OCI-LY7 (cell line): ENCODE data around the gene FADS3. TPM values are rescaled to one million over a fixed set of nuclear protein-coding genes. Genes with fewer than 3 reads are reported as not detected.

Source experiments
- BruUV-seq: library from RNA; stranded (reverse); fragments of 400-500 nt; replicated peaks from 2 replicates; lab custom pipeline; 2021; lab: Mats Ljungman, UMichigan
- CTCF ChIA-PET: fragments of 300-600 bp; sonication (Branson Sonifier 250); formaldehyde crosslinking; loops from one replicate; lab custom pipeline; 2022; ENCODE audit warnings: antibody characterized with exemption; ENCODE audit not compliant: unreplicated experiment; lab: Charles Lee
- POLR2A ChIA-PET: fragments of 300-600 bp; sonication (Branson Sonifier 250); formaldehyde crosslinking; loops from one replicate; lab custom pipeline; 2022; ENCODE audit warnings: antibody characterized with exemption; lab: Charles Lee
- DNase-seq: peaks from one replicate; pipeline ENCODE4 v3.0.0-alpha.2; 2015; ENCODE audit warnings: low spot score
- H2AFZ ChIP-seq: fragments of 200-600 bp; sonication (generic), shearing (Covaris generic); 2 replicates; pipeline ENCODE4 v1.6.1; 2014; ENCODE audit warnings: mild to moderate bottlenecking, antibody characterized with exemption, low read length, moderate library complexity
- H3K27ac ChIP-seq: fragments of 200-600 bp; sonication (generic); 2 replicates; pipeline ENCODE4 v1.5.1; 2014; ENCODE audit warnings: mixed run types, low read depth, mild to moderate bottlenecking, moderate library complexity, low read length, inconsistent platforms; ENCODE audit not compliant: poor library complexity, severe bottlenecking
- H3K36me3 ChIP-seq: fragments of 200-600 bp; sonication (generic); 2 replicates; pipeline ENCODE4 v1.6.1; 2014; ENCODE audit warnings: mild to moderate bottlenecking, antibody characterized with exemption, low read length, moderate library complexity, mixed read lengths; ENCODE audit not compliant: insufficient read depth
- H3K4me1 ChIP-seq: fragments of 200-600 bp; sonication (generic); 2 replicates; pipeline ENCODE4 v1.5.1; 2014; ENCODE audit warnings: mild to moderate bottlenecking, low read length; ENCODE audit not compliant: insufficient read depth, poor library complexity, severe bottlenecking
- H3K4me2 ChIP-seq: fragments of 200-600 bp; sonication (generic); 2 replicates; pipeline ENCODE4 v1.6.1; 2014; ENCODE audit warnings: mild to moderate bottlenecking, low read length
- H3K4me3 ChIP-seq: fragments of 200-600 bp; sonication (generic); 2 replicates; pipeline ENCODE4 v1.5.1; 2014; ENCODE audit warnings: mild to moderate bottlenecking, low read depth, low read length; ENCODE audit not compliant: poor library complexity, severe bottlenecking
- H3K79me2 ChIP-seq: fragments of 200-600 bp; sonication (generic); 2 replicates; pipeline ENCODE4 v1.6.1; 2016; ENCODE audit warnings: low read depth, mild to moderate bottlenecking, low read length, moderate library complexity, mixed read lengths; ENCODE audit not compliant: insufficient read depth
- H3K9me2 ChIP-seq: fragments of 200-600 bp; sonication (generic); 2 replicates; pipeline ENCODE4 v1.6.1; 2016; ENCODE audit warnings: mild to moderate bottlenecking, low read length, mixed read lengths; ENCODE audit not compliant: insufficient read depth
- H3K9me3 ChIP-seq: fragments of 200-600 bp; sonication (generic); 2 replicates; pipeline ENCODE4 v1.6.1; 2014; ENCODE audit warnings: mild to moderate bottlenecking, mixed run types, low read length, mixed read lengths
- H4K20me1 ChIP-seq: fragments of 200-600 bp; sonication (generic); 2 replicates; pipeline ENCODE4 v1.6.1; 2014; ENCODE audit warnings: mild to moderate bottlenecking, antibody characterized with exemption, low read length, moderate library complexity, mixed read lengths; ENCODE audit not compliant: insufficient read depth
- EZH2phosphoT487 ChIP-seq: fragments of 200-600 bp; sonication (generic); IDR thresholded peaks from 2 replicates; pipeline ENCODE4 v1.6.1; 2018; ENCODE audit warnings: low read depth, borderline replicate concordance, mild to moderate bottlenecking, mixed run types, antibody characterized with exemption, low read length, moderate library complexity, mixed read lengths
- intact Hi-C: fragments of 100-400 bp; cut with micrococcal nuclease; formaldehyde crosslinking; loops from one replicate; pipeline ENCODE4 v1.10.0; 2022; ENCODE audit not compliant: unreplicated experiment
- total RNA-seq, 2 experiments: library from RNA; depleted of rRNA in 1 of 2; stranded (reverse); fragments of >200 nt in 1 of 2; shearing (Covaris generic) in 1 of 2; gene quantifications; 2 replicates each; pipeline ENCODE4 v1.2.3, GENCODE V29; 2014 to 2022
- TF ChIP-seq, protein P1 (sequence below): fragments of 200-600 bp; sonication (generic); conservative IDR thresholded peaks from 2 replicates; pipeline ENCODE4 v1.5.1; 2014; ENCODE audit warnings: mild to moderate bottlenecking, antibody characterized with exemption, low read length, moderate library complexity, mixed read lengths

Gene FADS3
- total RNA-seq, 2 experiments from 2014 or later: 103 to 191 TPM

DNA sequence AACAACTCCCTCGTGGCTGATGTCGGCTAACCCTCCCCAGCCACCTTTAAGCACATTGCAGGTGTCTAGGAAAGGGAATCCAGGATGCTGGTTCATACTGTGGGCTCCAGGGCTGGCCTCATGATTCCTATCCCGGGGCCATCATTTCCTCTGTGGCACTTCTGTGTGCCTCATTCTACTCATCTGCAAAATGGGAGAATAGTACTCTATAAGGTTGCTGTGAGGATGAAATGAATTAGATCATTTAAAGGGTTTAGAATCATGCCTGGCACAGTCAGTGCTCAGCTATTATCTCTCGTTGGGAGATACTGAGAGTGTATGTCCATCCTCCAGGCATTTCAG, 4.3 kb upstream of the FADS3 start:
- H2AFZ ChIP-seq: no peak overlapping the region
- H3K9me2 ChIP-seq: no peaks in the 10 kb centered on the region
- no peak overlapping the region for H3K27ac ChIP-seq
- no peak for DNase-seq
- no TSS peak for BruUV-seq
- H3K4me1 ChIP-seq: peaks cover 35% of the 10 kb centered on the region
- no peaks in the 10 kb centered on the region for H3K9me3 ChIP-seq
- no peak overlapping the region for H3K4me2 ChIP-seq
- no peaks in the 10 kb centered on the region for H4K20me1 ChIP-seq
- H3K4me3 ChIP-seq: no peak overlapping the region
- no peaks in the 10 kb centered on the region for H3K79me2 ChIP-seq
- CTCF ChIA-PET: no interaction called here
- intact Hi-C loops: loop anchor here (5.0 kb wide), 2 partner anchors 67 to 212 kb away; no protein-coding TSS in a partner anchor
- no peaks in the 10 kb centered on the region for H3K36me3 ChIP-seq
- no peak for TF ChIP-seq EZH2phosphoT487
- TF ChIP-seq, protein P1, sequence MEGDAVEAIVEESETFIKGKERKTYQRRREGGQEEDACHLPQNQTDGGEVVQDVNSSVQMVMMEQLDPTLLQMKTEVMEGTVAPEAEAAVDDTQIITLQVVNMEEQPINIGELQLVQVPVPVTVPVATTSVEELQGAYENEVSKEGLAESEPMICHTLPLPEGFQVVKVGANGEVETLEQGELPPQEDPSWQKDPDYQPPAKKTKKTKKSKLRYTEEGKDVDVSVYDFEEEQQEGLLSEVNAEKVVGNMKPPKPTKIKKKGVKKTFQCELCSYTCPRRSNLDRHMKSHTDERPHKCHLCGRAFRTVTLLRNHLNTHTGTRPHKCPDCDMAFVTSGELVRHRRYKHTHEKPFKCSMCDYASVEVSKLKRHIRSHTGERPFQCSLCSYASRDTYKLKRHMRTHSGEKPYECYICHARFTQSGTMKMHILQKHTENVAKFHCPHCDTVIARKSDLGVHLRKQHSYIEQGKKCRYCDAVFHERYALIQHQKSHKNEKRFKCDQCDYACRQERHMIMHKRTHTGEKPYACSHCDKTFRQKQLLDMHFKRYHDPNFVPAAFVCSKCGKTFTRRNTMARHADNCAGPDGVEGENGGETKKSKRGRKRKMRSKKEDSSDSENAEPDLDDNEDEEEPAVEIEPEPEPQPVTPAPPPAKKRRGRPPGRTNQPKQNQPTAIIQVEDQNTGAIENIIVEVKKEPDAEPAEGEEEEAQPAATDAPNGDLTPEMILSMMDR: no peak
- POLR2A ChIA-PET: no interaction called here

DNA sequence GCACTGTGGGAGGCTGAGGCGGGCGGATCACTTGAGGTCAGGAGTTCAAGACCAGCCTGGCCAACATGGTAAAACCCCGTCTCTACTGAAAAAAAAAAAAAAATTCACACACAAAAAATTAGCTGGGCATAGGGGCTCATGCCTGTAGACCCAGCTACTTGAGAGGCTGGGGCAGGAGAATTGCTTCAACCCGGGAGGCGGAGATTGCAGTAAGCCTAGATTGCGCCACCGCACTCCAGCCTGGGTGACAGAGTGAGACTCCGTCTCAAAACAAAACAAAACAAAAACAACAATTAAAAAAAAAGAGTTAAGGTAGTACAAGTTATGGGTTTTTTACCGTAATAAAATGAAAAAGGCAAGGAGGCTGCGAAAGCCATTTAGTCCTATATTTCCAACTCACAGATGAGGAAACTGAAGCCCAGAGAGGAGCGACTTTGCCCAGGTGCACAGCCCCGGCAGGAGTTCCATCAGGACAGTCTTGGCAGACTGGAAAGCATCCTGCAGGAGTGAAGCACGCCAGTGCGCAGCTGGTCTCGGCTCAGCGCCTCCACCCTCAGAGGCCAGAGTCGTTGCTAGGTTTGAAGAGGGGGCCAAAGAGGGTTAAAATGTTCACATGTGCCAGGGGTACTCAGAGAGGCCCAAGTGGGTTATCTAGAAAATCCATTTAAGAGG, 3.8 kb upstream of the FADS3 start:
- no peaks in the 10 kb centered on the region for H4K20me1 ChIP-seq
- POLR2A ChIA-PET: interaction anchor here (0.6 kb wide), 1 partner anchor 60 kb away, joined by 3 read pairs; no protein-coding TSS in a partner anchor

DNA sequence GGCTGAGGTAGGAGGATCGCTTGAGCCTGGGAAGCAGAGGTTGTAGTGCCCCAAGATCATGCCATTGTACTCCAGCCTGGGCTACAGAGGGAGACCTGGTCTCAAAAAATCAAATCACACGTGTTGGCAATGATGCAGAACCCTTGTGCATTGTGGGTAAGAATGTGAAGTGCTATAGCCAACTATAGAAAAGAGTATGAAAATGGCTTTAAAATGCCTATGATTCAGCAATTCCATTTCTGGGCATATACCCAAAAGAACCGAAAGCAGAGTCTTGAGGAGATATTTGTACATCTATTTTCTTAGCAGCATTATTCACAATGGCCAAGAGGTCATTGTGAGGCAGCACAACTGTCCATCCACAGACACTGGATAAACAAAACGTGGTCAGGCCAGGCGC, 2.6 kb upstream of the FADS3 start:
- H3K4me1 ChIP-seq: peaks cover 44% of the 10 kb centered on the region
- no peak overlapping the region for H2AFZ ChIP-seq
- no peaks in the 10 kb centered on the region for H3K9me2 ChIP-seq
- intact Hi-C loops: no loop called here
- TF ChIP-seq, protein P1: no peak
- TF ChIP-seq EZH2phosphoT487: no peak
- no TSS peak for BruUV-seq
- no peaks in the 10 kb centered on the region for H4K20me1 ChIP-seq
- no peak overlapping the region for H3K4me3 ChIP-seq
- H3K27ac ChIP-seq: no peak overlapping the region
- no peaks in the 10 kb centered on the region for H3K36me3 ChIP-seq
- H3K9me3 ChIP-seq: no peaks in the 10 kb centered on the region
- no peak overlapping the region for H3K4me2 ChIP-seq
- no peak for DNase-seq
- no peaks in the 10 kb centered on the region for H3K79me2 ChIP-seq
- ChIA-PET POLR2A (no interaction called here), CTCF (no interaction called here)

More for the DNA sequence above, 3.8 kb upstream of the FADS3 start:
- no TSS peak for BruUV-seq
- no peaks in the 10 kb centered on the region for H3K36me3 ChIP-seq
- no peaks in the 10 kb centered on the region for H3K9me2 ChIP-seq
- no peak overlapping the region for H2AFZ ChIP-seq
- H3K4me2 ChIP-seq: no peak overlapping the region
- TF ChIP-seq EZH2phosphoT487: no peak
- TF ChIP-seq, protein P1: no peak
- no peaks in the 10 kb centered on the region for H3K79me2 ChIP-seq
- no peak for DNase-seq
- H3K4me3 ChIP-seq: no peak overlapping the region
- H3K27ac ChIP-seq: no peak overlapping the region
- no peaks in the 10 kb centered on the region for H3K9me3 ChIP-seq
- peaks cover 40% of the 10 kb centered on the region for H3K4me1 ChIP-seq
- intact Hi-C loops: loop anchor here (5.0 kb wide), 2 partner anchors 67 to 212 kb away; no protein-coding TSS in a partner anchor
- CTCF ChIA-PET: no interaction called here
